NCI-H1105 (cell line): ENCODE measurements around the gene ORC3.
"Not testable (repeated sequence)": the region's sequence is repeated elsewhere in the genome, so short reads cannot be mapped to it uniquely, and the experiment has no call there.

Experiments used
- DNase-seq: peaks from one replicate; lab custom pipeline; 2025; lab: John Stamatoyannopoulos, UW

ORC3 gene

DNA sequence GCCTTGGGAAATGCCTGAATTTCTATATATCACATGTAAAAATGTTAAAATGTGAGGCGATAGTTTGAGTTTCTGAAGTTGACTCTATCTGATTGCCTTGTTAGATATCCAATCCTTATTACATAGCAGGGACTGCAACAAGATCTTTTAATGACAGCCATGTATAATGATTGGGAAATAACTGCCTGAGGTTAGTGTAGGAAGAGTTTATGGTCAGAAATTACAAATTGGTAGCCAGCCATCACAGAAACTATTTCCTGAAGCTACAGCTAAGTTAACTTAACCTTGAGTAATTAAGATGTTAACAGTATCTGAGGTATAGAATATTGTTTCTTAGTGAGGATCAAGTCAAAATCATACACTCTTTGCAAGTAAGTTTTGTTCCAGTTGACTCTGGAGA is 71.1 kb downstream of the ORC3 start:
- no peak for DNase-seq

DNA sequence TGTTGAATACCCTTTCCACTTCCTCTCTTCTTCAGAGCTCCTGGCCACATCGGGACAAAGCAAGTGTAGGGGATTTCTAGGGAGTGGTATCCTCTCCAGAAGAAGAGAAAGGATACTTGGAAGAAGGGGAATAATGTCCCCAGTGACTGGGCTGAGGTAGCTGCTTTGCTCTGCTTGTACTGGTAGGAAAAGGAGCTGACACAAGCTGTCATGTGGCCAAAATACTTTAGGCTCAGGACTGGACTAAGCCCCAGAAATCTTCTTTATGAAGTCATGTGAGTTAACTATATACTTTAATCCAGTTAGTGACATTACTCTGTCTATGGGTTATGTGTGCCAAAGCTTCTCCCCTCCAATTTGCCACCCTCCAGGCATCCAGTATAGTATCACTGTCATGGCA is 71.6 kb downstream of the ORC3 start:
- DNase-seq = no peak

GRCh38 chr6:87663434-87663833 is 73.5 kb downstream of the ORC3 start:
- DNase-seq = no peak

- no peak for DNase-seq
Measured at GRCh38 chr6:87664921-87665485, 75.1 kb downstream of the ORC3 start.

- DNase-seq = no peak
Measured at GRCh38 chr6:87667032-87667431, 77.1 kb downstream of the ORC3 start.

DNA sequence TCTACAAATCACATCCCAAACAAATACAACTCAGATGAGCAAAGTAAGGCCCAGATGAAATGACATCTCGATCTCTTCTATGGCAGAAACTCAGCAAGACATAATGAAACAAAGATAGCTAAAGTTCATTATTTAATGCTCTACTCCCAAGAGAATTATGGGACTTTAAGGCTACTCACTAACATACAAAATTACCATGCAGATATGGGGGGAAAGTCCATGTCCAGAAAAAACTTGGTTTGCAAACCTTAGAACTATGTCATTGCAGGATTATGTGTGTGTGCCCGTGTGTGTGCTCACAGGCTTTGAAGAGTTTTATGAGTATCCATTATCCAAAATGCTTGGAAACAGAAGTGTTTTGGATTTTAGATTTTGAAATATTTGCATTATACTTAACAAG is 78.1 kb downstream of the ORC3 start:
- no peak for DNase-seq

DNA sequence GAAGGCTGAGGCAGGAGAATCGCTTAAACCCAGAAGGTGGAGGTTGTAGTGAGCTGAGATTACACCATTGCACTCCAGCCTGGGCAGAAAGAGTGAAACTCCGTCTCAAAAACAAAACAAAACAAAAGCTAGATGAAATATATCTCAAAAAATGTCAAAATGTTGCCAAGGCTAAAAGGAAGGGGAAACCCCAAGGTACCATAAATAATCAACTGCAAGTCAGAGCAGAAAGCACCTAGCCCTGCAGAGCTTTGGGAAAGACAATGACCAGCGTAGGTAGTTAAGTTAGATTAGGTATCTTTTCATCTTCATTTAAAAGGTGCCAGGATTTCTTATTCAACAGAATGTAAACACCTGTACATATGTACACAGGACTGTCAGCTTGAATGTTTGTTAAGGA is 79.1 kb downstream of the ORC3 start:
- no peak for DNase-seq

GRCh38 chr6:87670707-87671106 is 80.8 kb downstream of the ORC3 start:
- DNase-seq = no peak

DNA sequence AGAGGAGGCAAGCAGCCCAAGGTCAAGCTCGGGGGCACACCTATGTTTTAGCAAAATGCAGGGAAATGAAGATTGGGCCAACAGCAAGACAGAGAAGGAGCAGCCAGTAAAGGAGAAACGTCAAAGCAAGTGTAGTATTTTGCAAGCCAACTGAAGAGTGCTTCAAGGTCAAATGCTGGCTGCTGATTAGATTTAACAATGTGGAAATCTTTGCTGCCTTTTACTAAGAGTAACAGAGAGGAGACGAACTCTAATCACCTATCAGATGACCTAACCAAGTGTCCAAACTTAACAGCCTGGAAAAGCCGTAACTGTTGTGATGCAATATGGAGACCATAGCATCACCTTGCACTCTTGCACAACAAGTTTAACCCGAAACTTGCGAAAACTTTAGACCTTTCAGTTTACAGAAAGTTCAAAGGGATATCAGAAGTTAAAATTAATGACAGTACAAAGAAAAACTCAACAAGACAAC is 81.7 kb downstream of the ORC3 start:
- no peak for DNase-seq

- no peak for DNase-seq
Measured at GRCh38 chr6:87672641-87673040, 82.7 kb downstream of the ORC3 start.

GRCh38 chr6:87673237-87673636 is 83.3 kb downstream of the ORC3 start:
- DNase-seq = no peak

DNA sequence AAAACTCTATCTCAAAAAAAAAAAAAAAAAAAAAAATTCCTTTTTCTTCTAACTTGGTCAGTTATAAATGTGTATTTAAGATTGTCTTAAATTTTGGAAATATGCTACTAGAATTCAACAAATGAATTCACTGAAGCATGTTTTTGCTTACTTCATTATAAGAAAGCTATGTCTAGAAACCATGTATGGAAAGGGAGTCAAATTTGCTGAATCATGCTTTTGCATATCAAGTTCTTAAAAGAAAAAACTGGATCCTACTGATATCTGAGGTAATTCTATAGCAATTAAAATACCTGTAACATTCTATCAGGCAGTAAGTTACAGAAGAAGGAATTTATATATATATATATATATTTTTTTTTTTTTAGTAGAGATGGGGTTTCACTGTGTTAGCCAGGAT is 84.4 kb downstream of the ORC3 start:
- no peak for DNase-seq

DNA sequence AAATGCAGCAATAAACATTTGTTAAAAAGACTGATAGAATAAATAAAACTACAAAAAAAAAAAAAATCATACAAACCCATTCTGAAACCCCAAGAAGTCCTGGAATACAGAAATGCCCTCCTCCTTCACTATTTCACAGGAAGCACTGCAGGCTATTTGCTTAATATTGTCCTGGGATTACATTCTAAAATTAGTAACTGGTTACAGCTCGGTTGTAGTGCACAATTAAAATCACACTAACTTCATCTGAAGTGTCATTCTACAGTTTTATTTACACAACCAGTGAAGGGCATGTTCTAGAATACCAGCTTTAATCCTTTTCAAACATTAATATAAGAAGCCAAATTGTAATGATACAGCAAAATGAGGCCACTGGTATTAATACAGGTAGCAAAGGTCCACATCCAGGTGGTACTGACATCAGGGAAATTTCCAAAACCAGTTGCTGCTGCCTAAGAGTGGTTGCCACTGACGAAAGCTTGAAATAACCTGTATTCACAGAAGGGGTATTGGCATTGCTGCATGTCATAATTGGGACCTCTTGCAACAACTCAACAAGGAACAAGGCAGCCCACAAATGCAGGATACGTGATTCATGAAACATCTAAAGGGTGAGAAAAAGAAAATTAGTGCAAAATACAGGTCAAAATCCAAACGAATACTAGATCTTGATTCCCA is 85.2 kb downstream of the ORC3 start:
- no peak for DNase-seq

GRCh38 chr6:87682310-87682709 is 92.4 kb downstream of the ORC3 start:
- no peak for DNase-seq

DNA sequence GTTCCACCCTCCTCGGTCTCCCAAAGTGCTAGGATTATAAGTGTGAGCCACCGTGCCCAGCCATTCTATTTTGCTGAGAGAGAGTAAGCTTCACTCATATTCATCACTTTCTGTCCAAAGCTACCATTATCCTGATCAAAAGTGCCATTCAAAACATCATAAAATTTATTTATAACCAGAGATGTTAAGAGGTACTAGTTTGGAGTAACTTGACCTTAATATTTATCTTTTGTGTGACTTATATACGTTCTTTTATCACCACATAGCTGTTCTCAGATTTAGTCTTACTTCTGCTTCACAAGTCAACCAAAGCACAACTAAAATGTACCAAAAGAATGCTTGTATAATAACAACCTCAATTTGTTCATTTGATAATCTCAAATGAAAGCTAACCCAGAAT is 94.0 kb downstream of the ORC3 start:
- DNase-seq = no peak

- DNase-seq = no peak
Measured at GRCh38 chr6:87684895-87685654, 95.1 kb downstream of the ORC3 start.

DNA sequence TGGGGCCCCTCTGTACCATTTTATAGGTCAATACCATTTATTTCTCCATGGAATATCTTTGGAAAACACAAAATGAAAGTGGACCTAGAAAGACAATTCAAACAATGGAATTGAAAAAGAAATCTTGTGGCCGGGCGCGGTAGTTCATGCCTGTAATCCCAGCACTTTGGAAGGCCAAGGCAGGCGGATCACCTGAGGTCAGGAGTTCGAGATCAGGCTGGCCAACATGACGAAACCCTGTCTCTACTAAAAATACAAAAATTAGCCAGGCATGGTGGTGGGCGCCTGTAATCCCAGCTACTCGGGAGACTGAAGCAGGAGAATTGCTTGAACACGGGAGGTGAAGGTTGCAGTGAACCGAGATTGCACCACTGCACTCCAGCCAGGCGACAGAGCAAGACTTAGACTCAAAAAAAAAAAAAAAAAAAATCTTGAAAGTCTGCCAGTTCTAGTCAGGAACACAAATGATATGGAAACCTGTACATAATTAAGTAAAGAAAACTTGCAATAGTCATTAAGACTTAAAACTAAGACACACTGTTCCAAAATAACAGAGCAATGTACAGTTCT is 96.8 kb downstream of the ORC3 start:
- DNase-seq = not testable (repeated sequence)

DNA sequence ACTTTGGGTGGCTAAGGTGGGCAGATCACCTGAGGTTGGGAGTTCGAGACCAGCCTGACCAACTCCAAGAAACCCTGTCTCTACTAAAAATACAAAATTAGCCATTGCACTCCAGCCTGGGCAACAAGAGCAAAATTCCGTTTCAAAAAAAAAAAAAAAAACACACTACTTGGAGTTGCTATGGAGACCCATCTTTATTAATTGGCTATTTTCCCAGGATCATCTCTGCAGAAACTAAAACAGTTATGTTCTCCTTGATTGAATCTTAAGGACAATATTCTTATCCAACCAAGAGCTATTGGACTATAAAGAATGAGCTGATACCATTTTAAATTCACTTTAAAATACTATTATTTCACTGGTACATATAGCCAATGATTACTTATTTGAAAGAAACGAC is 97.4 kb downstream of the ORC3 start:
- DNase-seq = no peak

DNA sequence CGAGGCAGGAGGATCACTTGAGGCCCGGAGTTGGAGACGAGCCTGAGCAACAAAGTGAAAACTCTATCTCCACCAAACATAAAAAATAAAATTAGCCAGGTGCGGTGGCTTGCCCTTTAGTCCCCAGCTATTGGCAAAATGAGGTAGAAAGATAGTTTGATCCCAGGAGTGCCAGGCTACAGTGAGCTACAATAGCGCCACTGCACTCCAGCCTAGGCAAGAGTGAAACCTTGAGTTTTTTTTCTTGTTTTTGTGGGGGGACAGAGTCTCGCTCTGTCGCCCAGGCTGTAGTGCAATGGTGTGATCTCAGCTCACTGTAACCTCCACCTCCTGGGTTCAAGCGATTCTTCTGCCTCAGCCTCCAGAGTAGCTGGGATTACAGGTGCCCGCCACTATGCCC is 98.0 kb downstream of the ORC3 start:
- DNase-seq = not testable (repeated sequence)

DNA sequence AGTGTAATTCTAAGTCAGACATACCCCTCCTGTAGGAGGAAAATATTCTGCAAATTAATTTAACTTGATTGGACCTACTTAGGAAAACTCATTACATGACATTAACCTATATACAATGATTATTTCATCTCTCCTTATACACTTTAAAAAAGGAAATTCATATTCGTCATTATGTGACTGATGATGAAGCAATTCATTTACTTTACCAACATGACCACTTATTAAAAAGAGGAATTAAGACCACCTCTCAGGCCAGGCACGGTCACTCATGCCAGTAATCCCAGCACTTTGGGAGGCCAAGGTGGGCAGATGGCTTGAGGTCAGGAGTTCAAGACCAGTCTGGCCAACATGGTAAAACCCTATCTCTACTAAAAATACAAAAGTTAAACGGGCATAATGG is 100.5 kb downstream of the ORC3 start:
- DNase-seq = no peak

- no peak for DNase-seq
Measured at GRCh38 chr6:87692086-87692485, 102.2 kb downstream of the ORC3 start.

- DNase-seq = not testable (repeated sequence)
Measured at GRCh38 chr6:87696817-87697216, 106.9 kb downstream of the ORC3 start.
